ENCODE data around the gene RBMS3. TPM values are rescaled to one million over a fixed set of nuclear protein-coding genes. Genes with fewer than 3 reads are reported as not detected.

Gene RBMS3
- total RNA-seq, 3 donors from 2014 or later = 48.4 to 117 (median 103) TPM

GRCh38 chr3:29478611-29479010 lies 197.7 kb downstream of the RBMS3 start:
- no peak for DNase-seq (ENCODE audit: low spot score in 2 of 2)
- no peaks in the 10 kb centered on the region for H3K4me1 ChIP-seq
- no peak overlapping the region for H3K27ac ChIP-seq
- intact Hi-C loops (cut with DNase I; ENCODE audit: low total_unique reads) = no loop called here
- no peaks in the 10 kb centered on the region for H3K27me3 ChIP-seq
- no peaks in the 10 kb centered on the region for H3K36me3 ChIP-seq
- peaks cover 0 to under 1% of the 10 kb centered on the region in 2 donors for H3K9me3 ChIP-seq
- no peak overlapping the region for H3K4me3 ChIP-seq
- no peak for TF ChIP-seq POLR2AphosphoS5 (IDR thresholded peaks at IDR 0.05)
- no peak for TF ChIP-seq POLR2A (IDR thresholded peaks at IDR 0.05)
- TF ChIP-seq CTCF (IDR thresholded peaks at IDR 0.05) = no peak

GRCh38 chr3:29481249-29481648 lies 200.4 kb downstream of the RBMS3 start:
- H3K4me3 ChIP-seq = no peak overlapping the region
- no peak for TF ChIP-seq CTCF (IDR thresholded peaks at IDR 0.05)
- no peak for TF ChIP-seq POLR2A (IDR thresholded peaks at IDR 0.05)
- no peak for TF ChIP-seq POLR2AphosphoS5 (IDR thresholded peaks at IDR 0.05)
- intact Hi-C loops (cut with DNase I; ENCODE audit: low total_unique reads) = no loop called here

GRCh38 chr3:29481969-29482767 lies 201.3 kb downstream of the RBMS3 start:
- TF ChIP-seq POLR2A (IDR thresholded peaks at IDR 0.05) (no peak), POLR2AphosphoS5 (IDR thresholded peaks at IDR 0.05) (no peak), CTCF (IDR thresholded peaks at IDR 0.05) (no peak)

More at GRCh38 chr3:29481249-29481648, 200.4 kb downstream of the RBMS3 start:
- Histone ChIP-seq H3K27me3 (no peaks in the 10 kb centered on the region), H3K27ac (no peak overlapping the region), H3K9me3 (no peaks in the 10 kb centered on the region), H3K4me1 (no peaks in the 10 kb centered on the region), H3K36me3 (no peaks in the 10 kb centered on the region)
- DNase-seq (ENCODE audit: low spot score in 2 of 2) = no peak

GRCh38 chr3:29484633-29485032 lies 203.8 kb downstream of the RBMS3 start:
- no peaks in the 10 kb centered on the region for H3K27me3 ChIP-seq
- no peak overlapping the region for H3K4me3 ChIP-seq
- intact Hi-C loops (cut with DNase I; ENCODE audit: low total_unique reads) = no loop called here
- H3K36me3 ChIP-seq = no peaks in the 10 kb centered on the region
- H3K9me3 ChIP-seq = no peaks in the 10 kb centered on the region
- TF ChIP-seq CTCF (IDR thresholded peaks at IDR 0.05) (no peak), POLR2AphosphoS5 (IDR thresholded peaks at IDR 0.05) (no peak), POLR2A (IDR thresholded peaks at IDR 0.05) (no peak)
- no peaks in the 10 kb centered on the region for H3K4me1 ChIP-seq
- DNase-seq (ENCODE audit: low spot score in 2 of 2) = no peak
- H3K27ac ChIP-seq = no peak overlapping the region

More at GRCh38 chr3:29481969-29482767, 201.3 kb downstream of the RBMS3 start:
- Histone ChIP-seq H3K4me3 (no peak overlapping the region), H3K27ac (no peak overlapping the region), H3K27me3 (no peaks in the 10 kb centered on the region), H3K36me3 (no peaks in the 10 kb centered on the region), H3K4me1 (no peaks in the 10 kb centered on the region), H3K9me3 (no peaks in the 10 kb centered on the region)
- intact Hi-C loops (cut with DNase I; ENCODE audit: low total_unique reads) = no loop called here
- DNase-seq (ENCODE audit: low spot score in 2 of 2) = no peak

GRCh38 chr3:29486096-29486495 lies 205.2 kb downstream of the RBMS3 start:
- Histone ChIP-seq H3K27ac (no peak overlapping the region), H3K9me3 (no peaks in the 10 kb centered on the region)
- TF ChIP-seq POLR2AphosphoS5 (IDR thresholded peaks at IDR 0.05) (no peak), CTCF (IDR thresholded peaks at IDR 0.05) (no peak), POLR2A (IDR thresholded peaks at IDR 0.05) (no peak)

More at GRCh38 chr3:29486096-29486495, 205.2 kb downstream of the RBMS3 start:
- Histone ChIP-seq H3K4me1 (no peaks in the 10 kb centered on the region), H3K4me3 (no peak overlapping the region), H3K27me3 (no peaks in the 10 kb centered on the region), H3K36me3 (no peaks in the 10 kb centered on the region)
- intact Hi-C loops (cut with DNase I; ENCODE audit: low total_unique reads) = no loop called here
- DNase-seq (ENCODE audit: low spot score in 2 of 2) = no peak
